DMS79 (cell line): ENCODE measurements around the gene DDX54.

ENCODE experiments used
- DNase-seq: peaks from one replicate; lab custom pipeline; 2025; lab: John Stamatoyannopoulos, UW

The DDX54 gene, protein sequence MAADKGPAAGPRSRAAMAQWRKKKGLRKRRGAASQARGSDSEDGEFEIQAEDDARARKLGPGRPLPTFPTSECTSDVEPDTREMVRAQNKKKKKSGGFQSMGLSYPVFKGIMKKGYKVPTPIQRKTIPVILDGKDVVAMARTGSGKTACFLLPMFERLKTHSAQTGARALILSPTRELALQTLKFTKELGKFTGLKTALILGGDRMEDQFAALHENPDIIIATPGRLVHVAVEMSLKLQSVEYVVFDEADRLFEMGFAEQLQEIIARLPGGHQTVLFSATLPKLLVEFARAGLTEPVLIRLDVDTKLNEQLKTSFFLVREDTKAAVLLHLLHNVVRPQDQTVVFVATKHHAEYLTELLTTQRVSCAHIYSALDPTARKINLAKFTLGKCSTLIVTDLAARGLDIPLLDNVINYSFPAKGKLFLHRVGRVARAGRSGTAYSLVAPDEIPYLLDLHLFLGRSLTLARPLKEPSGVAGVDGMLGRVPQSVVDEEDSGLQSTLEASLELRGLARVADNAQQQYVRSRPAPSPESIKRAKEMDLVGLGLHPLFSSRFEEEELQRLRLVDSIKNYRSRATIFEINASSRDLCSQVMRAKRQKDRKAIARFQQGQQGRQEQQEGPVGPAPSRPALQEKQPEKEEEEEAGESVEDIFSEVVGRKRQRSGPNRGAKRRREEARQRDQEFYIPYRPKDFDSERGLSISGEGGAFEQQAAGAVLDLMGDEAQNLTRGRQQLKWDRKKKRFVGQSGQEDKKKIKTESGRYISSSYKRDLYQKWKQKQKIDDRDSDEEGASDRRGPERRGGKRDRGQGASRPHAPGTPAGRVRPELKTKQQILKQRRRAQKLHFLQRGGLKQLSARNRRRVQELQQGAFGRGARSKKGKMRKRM

DNA sequence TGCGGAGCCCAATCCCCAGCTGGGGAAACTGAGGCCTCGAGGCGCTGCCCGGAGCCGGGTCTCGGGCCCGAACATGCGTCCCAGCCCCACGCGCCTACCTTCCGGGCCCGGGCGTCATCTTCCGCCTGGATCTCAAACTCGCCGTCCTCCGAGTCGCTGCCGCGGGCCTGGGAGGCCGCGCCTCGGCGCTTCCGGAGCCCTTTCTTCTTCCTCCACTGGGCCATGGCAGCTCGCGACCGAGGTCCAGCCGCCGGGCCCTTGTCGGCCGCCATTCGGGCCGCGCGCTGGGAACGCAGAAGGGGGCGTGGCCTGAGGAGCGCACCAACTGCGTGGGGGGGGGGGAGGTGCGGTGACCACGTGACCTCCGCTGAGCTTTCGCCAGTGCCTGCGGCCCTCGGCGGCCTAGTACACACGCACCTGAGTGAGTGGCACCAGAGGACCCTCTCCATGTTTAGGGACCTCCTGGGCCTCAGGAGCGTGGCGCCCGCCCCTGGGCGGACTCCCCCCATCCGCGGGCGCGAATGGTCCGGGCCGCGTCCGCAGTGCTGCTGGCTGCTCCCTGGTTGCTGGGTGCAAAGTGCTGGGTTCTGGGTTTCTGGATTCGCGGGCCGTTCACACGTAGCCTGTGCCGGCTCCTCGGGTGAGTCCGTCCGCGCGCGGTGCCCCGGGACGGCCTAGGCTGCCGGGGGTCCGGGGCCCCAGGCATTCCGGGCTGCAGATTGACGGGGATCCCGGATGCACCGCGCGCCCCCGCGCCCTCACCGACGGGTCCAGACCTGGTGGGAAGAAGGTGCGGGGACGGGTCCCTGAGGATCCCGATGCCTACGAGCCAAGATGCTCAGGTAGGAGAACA is at the start of gene DDX54, which contains the start of gene RITA1:
Gene DDX54, minus strand, starts transcription at position 299 of the 853 bp plus-strand sequence. Its CDS starts 27 bp downstream, at position 272.
Gene RITA1, plus strand, starts transcription at position 542 of the 853 bp plus-strand sequence. CDS start 1,026 bp downstream, outside the sequence.
- peak; percentile 78 for DNase-seq

- no peak for DNase-seq
Measured at GRCh38 chr12:113234483-113234882, 49.2 kb upstream of the DDX54 start.

GRCh38 chr12:113233967-113234366 is 48.7 kb upstream of the DDX54 start:
- no peak for DNase-seq

DNA sequence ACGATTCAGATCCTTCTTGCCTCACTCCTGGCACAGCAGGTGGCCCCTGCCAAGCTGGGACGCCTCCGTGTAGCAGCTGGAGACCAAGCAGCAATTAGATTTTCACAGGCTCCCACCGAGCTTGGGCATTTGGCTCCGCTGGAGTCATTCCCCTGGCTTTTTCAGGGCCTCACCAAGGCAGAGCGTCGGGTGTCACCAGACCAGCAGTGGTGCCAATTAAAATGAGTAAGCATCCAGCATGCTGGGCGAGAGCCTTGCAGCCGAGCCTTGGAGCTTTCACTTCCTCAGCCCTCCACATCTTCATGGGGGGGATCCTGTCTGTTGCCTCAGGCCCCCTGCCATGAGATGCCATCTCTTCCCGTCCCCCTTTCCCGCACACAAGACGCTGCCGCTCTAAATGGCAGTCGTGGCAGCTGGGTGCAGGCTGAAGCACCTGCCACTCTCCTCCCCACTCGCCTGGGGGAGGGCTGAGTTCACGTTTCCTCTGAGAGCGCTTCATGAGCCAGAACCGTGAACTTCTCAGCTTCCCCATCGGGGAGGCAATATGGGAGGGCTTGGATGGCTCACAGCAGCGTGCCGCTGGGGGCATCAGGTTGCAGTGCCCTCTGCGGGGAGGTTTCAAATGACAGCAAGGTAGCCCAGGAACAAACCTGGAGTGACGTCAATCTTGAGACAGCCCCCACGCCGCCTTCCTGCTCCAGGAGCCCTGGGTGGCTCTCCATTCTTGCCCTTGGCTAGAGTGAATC is 47.7 kb upstream of the DDX54 start:
- DNase-seq = peak; percentile 97

DNA sequence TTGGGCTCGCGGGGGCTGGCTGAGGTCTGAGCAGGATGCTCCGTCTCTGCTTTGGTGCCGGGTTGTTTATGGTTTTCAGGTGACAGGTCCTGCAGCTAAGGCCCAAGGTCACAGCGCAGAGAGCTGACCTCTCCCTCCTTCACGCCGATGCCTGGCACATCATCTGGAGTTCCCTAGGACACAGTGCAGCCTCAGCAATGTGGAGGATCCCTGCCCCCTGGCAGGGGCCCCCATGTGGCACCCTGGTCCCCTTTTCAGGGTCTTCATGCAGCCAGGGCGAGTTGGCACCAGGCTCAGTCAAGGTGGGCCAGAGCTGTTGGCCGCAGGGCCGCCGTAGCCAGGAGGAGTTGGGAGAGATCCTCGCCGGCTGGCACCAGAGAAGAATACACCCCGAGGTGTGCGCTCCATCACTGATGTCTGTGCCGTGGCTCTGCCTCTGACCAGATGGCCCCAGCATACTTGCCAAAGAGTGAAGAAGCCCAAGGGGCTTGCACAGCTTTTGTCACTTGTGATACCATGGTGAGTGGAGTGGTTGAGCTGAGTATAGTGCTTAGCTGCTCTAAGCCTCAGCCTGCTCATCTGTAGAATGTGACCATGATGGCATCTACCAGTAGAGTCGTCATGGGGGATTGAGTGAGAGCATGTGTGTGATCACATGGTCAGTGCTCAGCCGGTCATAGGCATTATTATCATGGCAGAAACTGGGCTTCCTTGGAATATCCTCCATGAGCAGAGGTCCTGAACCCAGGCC is 47.0 kb upstream of the DDX54 start:
- DNase-seq = no peak

GRCh38 chr12:113231235-113232088 is 46.2 kb upstream of the DDX54 start:
- DNase-seq = no peak

DNA sequence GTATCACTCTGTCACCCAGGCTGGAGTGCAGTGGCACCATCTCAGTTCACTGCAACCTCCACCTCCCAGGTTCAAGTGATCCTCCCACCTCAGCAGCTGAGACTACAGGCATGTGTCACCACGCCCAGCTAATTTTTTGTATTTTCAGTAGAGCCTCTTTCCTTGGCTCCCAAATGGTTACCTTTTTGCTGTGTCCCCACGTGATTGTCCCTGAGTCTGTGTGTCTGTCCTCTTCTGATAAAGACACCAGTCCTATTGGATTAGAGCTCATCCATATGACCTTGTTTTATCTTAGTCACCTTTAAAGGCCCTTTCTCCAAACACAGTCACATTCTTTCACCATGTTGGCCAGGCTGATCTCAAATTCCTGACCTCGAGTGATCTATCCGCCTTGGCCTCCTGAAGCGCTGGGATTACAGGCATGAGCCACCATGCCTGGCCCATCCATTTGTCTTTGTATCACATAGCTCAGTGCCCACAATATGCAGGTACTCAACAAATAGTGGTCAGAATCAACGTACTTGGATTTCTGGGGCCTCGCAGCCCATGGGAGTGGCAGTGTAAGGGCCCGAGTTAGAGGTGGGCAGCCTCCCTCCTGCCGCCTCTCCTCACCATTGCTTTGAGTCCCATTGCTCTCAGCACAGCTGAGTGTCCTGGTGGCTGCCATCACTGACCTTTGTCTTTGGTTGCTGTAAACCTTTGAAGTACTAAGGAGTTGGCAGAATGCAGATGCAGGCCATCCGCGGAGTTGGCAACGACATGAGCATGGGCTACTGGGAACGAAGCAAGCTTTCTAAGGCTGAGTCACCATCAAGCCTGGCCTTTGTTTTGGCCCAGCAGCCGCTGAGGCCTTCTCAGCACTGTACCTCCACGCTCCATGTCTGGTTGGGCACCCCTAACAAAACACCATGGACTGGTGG is 45.3 kb upstream of the DDX54 start:
- DNase-seq = no peak

GRCh38 chr12:113228394-113229028 is 43.2 kb upstream of the DDX54 start:
- DNase-seq = no peak

DNA sequence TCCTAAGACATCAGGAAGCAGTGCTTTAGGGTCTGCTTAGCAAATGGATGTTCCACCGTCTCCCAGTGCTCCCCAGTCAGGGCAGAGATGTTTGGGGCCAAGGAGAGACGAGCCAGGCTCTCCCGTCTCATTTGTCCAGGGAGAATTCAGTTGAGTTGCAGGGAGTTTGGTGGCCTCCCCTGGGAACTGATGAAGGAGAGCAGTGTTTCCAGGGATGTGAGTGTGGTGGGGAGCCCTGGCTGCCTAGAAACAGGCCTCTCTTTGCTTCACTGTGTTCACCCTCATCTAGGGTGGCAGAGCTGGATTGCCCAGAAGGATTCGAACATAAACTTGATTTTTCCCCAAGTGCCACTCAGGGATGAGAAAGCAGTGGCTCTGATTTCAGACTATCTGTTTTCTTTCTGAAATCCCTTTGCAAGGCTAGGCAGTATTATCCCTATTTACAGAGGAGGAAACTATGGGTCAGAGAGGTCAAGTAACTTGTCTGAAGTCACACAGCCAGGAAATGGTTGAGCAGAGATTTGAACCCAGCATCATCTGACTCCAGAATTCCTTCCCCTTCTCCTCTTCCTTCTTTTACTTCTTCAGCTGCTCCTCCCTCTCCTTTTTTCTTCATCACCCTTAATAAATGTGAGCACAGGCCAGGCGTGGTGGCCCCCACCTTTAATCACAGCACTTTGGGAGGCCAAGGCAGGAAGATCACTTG is 42.6 kb upstream of the DDX54 start:
- no peak for DNase-seq

GRCh38 chr12:113226696-113227568 is 41.7 kb upstream of the DDX54 start:
- no peak for DNase-seq

DNA sequence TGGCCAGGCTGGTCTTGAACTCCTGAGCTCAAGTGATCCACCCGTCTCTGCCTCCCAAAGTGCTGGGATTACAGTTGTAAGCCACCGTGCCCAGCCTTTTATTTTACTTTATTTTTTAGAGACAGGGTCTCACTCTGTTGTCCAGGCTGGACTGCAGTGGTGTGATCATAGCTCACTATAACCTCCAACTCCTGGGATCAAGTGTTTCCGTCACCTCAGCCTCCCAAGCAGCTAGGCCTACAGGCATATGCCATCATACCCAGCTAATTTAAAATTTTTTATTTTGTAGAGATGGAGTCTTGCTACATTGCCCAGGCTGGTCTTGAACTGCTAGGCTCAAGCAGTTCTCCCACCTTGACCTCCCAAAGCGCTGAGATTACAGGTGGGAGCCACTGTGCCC is 39.7 kb upstream of the DDX54 start:
- no peak for DNase-seq

GRCh38 chr12:113222730-113223531 is 37.7 kb upstream of the DDX54 start:
- DNase-seq = peak; percentile 70

DNA sequence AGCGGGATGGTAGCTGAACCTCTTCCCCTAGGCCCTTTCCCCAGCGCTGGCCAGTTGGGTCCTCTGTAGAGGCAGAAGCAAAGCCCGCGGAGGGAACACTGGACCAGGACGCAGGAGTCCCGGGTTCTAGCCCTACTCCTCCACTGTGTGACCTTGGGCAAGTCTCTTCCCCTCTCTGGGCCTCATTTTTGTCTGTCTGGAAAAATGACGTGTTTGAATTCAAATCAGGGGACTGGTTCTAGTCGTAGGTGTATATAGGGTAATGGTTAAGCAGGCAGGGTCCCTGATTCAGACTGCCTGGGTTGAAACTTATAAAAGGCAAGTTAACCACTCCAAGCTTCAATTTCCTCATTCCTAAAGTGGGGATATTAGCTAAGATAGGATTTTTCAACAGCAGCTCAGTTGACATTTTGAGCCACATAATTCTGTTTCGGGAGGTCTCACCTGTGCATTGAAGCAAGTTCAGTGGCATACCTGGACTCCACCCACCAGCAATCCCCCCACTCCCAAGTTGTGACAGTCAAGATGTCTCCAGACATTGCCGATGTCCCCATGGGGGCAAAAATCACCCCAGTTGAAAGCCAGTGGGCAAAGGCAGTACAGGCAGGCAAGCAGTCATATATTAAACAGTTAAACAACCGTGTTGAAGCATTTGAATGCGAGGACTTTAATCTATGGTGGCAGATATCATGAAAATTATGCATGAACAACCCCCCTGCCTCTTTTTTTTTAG is 36.9 kb upstream of the DDX54 start:
- DNase-seq = no peak

DNA sequence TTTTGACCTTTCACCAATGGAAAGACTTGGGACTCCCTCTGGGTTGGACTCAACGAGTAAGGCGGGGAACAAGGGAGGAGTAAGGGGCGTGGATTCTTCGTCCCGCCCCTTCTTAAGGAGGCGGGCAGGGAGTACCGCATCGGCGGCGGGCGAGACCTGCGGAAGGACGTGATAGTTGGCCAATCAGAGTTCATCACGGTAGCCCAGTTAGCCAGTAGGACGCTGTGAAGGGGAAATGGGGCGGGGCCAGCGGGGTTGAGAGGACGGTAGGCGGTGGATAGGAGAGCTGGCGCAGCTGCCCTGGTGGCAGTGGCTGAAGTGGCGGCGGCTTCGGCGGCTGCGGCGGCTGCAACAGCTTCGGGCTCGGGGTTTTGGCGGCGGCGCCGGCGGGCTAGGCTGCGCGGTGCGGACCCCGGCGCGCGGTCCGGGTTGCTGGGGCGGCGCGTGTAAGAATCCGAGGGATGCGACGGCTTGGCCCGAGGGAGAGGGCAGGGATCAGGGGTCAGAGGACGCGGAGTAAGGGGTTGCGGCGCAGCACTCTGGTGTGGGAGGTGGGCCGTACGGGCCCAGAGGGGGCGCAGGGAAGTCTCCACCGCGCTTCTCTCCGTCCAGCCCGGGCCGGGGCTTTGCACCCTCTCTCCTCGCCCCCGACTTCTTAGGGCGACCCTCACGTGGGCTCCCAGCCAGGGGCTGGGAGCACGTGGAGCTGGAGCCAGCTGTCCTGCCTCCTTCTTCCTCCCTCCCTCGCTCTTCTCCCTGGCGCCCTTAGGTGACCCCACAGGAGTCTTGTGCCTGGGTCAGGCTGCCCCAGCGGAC is 36.1 kb upstream of the DDX54 start, which contains the start of gene TPCN1:
Gene TPCN1, plus strand, starts transcription at position 284 of the 816 bp plus-strand sequence. CDS start 5,389 bp downstream, outside the sequence.
- DNase-seq = peak; percentile 100
